Epithelial cell of proximal tubule (primary cell): Measurements from ENCODE around the gene ATG7. TPM values are rescaled to one million over a fixed set of nuclear protein-coding genes. Genes with fewer than 3 reads are reported as not detected.
A peak's percentile ranks its signal among the peaks of the same experiment; 100 is the strongest.

Experiments used
- DNase-seq: peaks from one replicate; pipeline ENCODE4 v3.0.0-alpha.2; 2011; ENCODE audit warnings: low read depth
- H3K4me3 ChIP-seq: 2 replicates; pipeline ENCODE4 v1.5.1; 2011; ENCODE audit warnings: low read depth, mild to moderate bottlenecking, low read length
- total RNA-seq: library from RNA; depleted of rRNA; stranded (reverse); fragments of >200 nt; gene quantifications from 2 replicates; pipeline ENCODE4 v1.2.3, GENCODE V29; 2015
- TF ChIP-seq, protein P1 (sequence below): conservative IDR thresholded peaks from 2 replicates; pipeline ENCODE4 v1.5.1; 2012; ENCODE audit warnings: low read depth, mild to moderate bottlenecking, low read length

The ATG7 gene
- total RNA-seq, 1 donor from 2014 or later: 68.5 TPM

DNA sequence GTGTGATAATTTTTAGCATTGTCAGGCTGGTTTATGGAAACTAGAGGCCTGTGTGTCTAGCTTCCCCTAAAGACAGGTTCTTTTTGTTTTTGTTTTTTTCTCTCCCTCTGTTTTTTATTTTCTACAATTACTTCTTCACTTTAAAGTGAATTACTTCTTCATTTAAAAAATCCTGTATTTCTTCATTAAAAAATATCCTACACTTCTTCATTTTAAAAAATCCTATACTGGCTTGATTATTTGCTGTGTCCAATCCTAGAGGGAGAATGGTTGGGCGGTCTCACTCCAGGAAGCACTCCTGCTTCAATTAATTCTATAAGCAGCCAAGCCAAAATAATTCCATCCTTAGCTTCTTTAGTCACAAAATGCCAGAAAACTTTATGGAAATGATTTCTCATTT, 11.8 kb downstream of the ATG7 start:
- TF ChIP-seq, protein P1, sequence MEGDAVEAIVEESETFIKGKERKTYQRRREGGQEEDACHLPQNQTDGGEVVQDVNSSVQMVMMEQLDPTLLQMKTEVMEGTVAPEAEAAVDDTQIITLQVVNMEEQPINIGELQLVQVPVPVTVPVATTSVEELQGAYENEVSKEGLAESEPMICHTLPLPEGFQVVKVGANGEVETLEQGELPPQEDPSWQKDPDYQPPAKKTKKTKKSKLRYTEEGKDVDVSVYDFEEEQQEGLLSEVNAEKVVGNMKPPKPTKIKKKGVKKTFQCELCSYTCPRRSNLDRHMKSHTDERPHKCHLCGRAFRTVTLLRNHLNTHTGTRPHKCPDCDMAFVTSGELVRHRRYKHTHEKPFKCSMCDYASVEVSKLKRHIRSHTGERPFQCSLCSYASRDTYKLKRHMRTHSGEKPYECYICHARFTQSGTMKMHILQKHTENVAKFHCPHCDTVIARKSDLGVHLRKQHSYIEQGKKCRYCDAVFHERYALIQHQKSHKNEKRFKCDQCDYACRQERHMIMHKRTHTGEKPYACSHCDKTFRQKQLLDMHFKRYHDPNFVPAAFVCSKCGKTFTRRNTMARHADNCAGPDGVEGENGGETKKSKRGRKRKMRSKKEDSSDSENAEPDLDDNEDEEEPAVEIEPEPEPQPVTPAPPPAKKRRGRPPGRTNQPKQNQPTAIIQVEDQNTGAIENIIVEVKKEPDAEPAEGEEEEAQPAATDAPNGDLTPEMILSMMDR: no peak
- no peak for DNase-seq
- H3K4me3 ChIP-seq: no peak overlapping the region

DNA sequence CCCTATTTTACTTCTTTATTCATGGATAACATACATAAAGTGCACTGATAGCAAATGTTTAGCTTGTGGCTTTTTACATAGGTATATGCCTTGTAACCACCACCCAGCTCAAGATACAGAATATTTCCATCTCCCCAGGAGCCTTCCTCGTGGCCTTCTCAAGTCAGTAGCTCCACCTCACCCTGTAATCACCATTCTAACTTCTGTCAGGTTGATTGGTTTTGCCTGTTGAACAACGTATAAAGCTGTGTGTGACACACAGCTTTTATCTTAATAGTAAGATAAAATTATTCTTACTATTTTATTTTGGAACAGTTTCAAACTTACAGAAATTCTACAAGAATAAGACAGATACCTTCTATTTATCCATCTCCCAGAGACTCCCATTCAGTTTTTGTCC, 13.3 kb downstream of the ATG7 start:
- DNase-seq: no peak
- TF ChIP-seq, protein P1: no peak
- no peak overlapping the region for H3K4me3 ChIP-seq

DNA sequence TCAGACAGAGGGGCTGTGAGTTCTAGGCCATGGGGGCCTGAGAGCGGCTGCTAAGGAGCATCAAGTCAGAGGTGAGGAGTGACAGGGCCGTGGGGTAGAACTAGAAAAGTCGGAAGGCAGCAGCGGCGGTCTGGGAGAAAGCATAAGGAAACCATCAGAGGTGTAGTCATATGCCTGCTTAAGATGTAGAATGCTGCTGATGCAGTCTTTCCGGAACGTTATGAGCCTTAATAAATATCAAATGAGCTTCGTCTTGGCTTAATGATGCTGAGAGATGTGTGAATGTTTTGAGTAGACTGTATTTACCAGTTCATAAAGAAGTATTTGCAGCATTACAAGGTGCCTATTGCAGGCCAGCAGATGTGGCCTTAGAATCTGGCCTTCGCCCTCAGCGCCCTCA, 15.2 kb downstream of the ATG7 start:
- no peak overlapping the region for H3K4me3 ChIP-seq
- DNase-seq: no peak
- TF ChIP-seq, protein P1: no peak

DNA sequence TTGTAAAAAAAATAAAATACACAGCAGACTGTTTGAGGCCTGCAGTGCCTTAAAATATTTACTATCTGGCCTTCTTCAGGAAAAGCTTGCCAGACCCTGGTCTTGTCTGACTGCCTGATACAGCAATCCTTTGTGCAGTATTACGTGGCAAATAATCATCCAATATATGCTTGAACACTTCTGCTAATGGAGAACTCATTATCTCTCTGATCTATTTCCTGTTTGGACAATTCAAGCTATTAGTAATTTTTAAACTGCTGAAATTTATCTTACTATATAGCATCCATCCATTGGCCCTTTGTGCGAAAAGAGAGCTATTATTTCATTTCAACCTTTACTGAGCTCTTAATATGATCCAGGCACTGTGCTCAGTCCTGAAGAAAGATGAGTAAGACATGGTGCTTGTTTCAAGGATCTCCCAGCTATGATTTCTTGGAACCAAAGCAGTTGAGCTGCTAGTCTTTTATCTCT, 15.9 kb downstream of the ATG7 start:
- TF ChIP-seq, protein P1: no peak
- DNase-seq: no peak
- no peak overlapping the region for H3K4me3 ChIP-seq

DNA sequence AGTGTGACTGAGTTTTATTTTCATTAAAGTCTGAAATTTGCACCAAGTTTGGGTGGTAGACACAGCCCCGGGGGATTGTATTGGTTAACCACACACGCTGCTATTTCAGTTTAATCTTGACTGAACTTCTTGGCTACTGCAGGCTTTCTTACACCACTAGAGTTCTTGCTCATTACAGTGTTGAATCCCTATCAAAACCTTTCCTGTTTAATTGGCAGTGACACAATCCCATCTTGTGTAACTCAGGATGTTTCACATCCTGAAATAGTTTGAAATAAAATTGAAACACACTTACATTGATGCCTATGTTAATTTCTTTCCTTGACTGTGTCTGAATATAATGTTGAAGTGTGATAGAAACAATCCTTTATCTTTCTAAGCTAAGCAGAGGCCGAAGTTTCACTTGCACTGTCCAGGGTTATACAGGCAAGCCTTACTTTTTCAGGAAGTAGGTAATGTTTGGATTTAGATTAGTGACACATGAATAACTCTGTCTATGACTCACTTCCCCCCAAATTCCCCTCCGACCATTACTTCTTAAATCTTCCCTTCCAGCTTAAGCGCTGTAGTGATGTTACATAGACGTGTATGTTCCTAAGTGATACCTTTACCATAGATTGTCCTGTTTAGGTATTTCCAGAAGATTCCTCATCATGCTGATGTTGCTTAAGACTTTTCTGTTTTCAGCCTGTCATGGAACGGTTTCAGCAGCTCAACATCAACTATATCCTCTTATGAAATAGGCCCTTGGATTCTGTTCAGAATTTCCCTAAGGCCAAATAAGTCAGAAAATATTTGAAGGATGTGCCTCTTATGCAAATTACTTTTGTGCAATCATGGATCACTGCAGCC, 16.8 kb downstream of the ATG7 start:
- peak overlapping the region; percentile 29 for H3K4me3 ChIP-seq
- DNase-seq: peak; percentile 91
- TF ChIP-seq, protein P1: no peak

DNA sequence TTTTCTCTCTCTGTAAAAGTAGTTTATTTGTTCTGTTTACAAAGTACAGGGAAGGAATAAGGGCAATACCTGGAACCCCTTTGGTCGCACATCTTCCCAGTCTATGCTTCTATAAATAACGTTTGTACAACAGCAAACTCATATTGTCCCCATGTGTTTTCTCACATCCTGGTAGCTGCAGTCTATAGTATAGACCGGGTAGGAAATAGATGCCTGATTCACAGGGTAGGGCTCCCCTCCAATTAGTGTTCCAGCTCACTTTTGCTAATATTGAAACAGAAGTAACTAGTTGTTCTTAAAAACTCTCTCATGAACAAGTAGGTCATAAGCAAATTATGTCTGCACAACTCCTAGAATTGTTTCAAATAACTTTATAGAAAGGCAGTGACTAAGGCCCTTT, 17.7 kb downstream of the ATG7 start:
- DNase-seq: no peak
- H3K4me3 ChIP-seq: no peak overlapping the region
- TF ChIP-seq, protein P1: no peak
